ENCODE data around the gene PIN4. TPM values are rescaled to one million over a fixed set of nuclear protein-coding genes. Genes with fewer than 3 reads are reported as not detected.
"Not testable (repeated sequence)": the region's sequence is repeated elsewhere in the genome, so short reads cannot be mapped to it uniquely, and the experiment has no call there.

The PIN4 gene
- total and polyA plus RNA-seq, 9 donors: 5.3 to 33.6 (median 10.1) TPM

GRCh38 chrX:72158773-72159172 is 22.8 kb upstream of the PIN4 start:
- no peak for DNase-seq
- TF ChIP-seq POLR2A (IDR thresholded peaks at IDR 0.05): no peak
- TF ChIP-seq CTCF (IDR thresholded peaks at IDR 0.05): no peak
- no peak for TF ChIP-seq EP300 (IDR thresholded peaks at IDR 0.05)
- Histone ChIP-seq H3K4me1 (ENCODE audit: insufficient read depth) (no peaks in the 10 kb centered on the region), H3K4me3 (no peak overlapping the region), H3K27ac (no peak overlapping the region), H3K9me3 (no peaks in the 10 kb centered on the region), H3K27me3 (no peaks in the 10 kb centered on the region), H3K36me3 (no peaks in the 10 kb centered on the region)
- whole genome bisulfite sequencing, 3 donors: 75 to 88% (median 78%) methylated on average over 3 of the region's 3 CpGs
- intact Hi-C loops (cut with DNase I): no loop called here

GRCh38 chrX:72159769-72160168 is 21.8 kb upstream of the PIN4 start:
- Histone ChIP-seq H3K9me3 (no peaks in the 10 kb centered on the region), H3K4me1 (ENCODE audit: insufficient read depth) (no peaks in the 10 kb centered on the region), H3K27me3 (no peaks in the 10 kb centered on the region), H3K36me3 (no peaks in the 10 kb centered on the region), H3K27ac (no peak overlapping the region), H3K4me3 (no peak overlapping the region)
- no peak for DNase-seq
- TF ChIP-seq EP300 (IDR thresholded peaks at IDR 0.05) (no peak), POLR2A (IDR thresholded peaks at IDR 0.05) (no peak), CTCF (IDR thresholded peaks at IDR 0.05) (no peak)
- intact Hi-C loops (cut with DNase I): no loop called here
- WGBS, 3 donors: 77 to 81% (median 78%) methylated on average over 10 of the region's 10 CpGs

DNA sequence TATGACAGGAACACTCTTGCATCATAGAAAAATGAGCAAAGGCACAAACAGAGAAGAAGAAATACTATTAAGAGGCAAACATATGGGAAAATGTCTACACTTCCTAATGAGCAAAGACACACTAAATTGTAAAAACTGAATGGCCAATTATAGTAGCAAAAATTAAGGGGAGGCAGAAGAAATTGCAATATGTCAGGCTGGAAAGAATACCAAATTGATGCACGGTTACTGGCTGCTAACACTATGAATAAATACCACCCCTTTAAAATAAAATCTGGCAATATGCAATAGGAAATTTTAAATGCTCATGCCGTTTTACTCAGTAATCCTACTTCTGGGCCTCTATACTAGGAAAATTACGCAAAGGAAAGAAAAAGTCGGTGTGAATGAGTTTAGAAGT is 16.0 kb upstream of the PIN4 start:
- no peaks in the 10 kb centered on the region for H3K9me3 ChIP-seq
- WGBS, 3 donors: 54 to 74% (median 67%) methylated on average over 4 of the region's 4 CpGs
- no peaks in the 10 kb centered on the region for H3K27me3 ChIP-seq
- no peaks in the 10 kb centered on the region for H3K36me3 ChIP-seq
- no peaks in the 10 kb centered on the region for H3K4me1 ChIP-seq (ENCODE audit: insufficient read depth)
- TF ChIP-seq EP300 (IDR thresholded peaks at IDR 0.05) (no peak), POLR2A (IDR thresholded peaks at IDR 0.05) (no peak), CTCF (IDR thresholded peaks at IDR 0.05) (no peak)
- intact Hi-C loops (cut with DNase I): no loop called here
- H3K27ac ChIP-seq: no peak overlapping the region
- no peak for DNase-seq
- H3K4me3 ChIP-seq: no peak overlapping the region

DNA sequence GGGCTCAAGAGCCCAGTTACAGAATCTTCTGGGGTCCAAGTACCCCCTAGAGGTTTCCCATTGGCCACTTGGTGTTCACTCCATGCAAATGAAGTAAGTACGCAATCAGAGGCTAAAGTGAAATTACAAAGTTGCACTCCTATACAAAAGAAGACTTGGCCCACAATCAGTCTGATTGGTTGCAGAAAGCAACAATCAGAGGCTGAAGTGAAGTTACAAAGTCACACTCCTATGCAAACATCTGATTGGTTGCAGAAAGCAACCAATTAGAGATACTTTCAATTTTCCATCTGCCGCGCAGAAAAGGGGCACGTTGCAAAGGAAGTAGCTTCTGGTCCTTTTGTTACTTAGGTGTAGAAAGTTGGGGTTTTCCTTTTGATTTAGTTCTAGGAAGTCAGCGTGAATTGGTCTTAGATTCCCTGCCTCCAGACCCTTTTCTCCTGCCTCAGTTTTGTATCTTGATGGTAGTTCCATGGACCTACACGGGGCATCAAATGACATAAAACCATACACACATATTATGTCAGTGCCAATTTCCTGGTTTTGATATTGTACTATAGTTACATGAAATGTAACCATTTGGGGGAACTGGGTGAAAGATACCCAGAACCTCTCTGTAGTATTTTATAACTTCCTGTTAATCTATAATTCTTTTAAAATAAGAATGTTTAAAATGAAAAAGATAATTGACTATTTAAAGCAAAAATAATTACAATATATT is 12.4 kb upstream of the PIN4 start:
- 57 to 66% (median 63%) methylated on average over 6 of the region's 6 CpGs for WGBS, 3 donors
- no peak for DNase-seq
- no peak overlapping the region for H3K4me3 ChIP-seq
- H3K4me1 ChIP-seq (ENCODE audit: insufficient read depth): no peaks in the 10 kb centered on the region
- H3K27me3 ChIP-seq: no peaks in the 10 kb centered on the region
- TF ChIP-seq EP300 (IDR thresholded peaks at IDR 0.05) (no peak), CTCF (IDR thresholded peaks at IDR 0.05) (no peak), POLR2A (IDR thresholded peaks at IDR 0.05) (no peak)
- no peaks in the 10 kb centered on the region for H3K9me3 ChIP-seq
- no peak overlapping the region for H3K27ac ChIP-seq
- no peaks in the 10 kb centered on the region for H3K36me3 ChIP-seq
- intact Hi-C loops (cut with DNase I): no loop called here

DNA sequence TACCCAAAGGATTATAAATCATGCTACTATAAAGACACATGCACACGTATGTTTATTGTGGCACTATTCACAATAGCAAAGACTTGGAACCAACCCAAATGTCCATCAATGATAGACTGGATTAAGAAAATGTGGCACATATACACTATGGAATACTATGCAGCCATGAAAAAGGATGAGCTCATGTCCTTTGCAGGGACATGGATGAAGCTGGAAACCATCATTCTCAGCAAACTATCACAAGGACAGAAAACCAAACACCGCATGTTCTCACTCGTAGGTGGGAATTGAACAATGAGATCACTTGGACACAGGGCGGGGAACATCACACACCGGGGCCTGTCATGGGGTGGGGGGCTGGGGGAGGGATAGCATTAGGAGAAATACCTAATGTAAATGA is 5.3 kb upstream of the PIN4 start:
- H3K27ac ChIP-seq; DNase-seq; H3K4me1 ChIP-seq (ENCODE audit: insufficient read depth); H3K27me3 ChIP-seq; intact Hi-C loops (cut with DNase I); H3K36me3 ChIP-seq; H3K9me3 ChIP-seq; H3K4me3 ChIP-seq: not testable (repeated sequence)
- WGBS, 3 donors: 91 to 93% (median 93%) methylated on average over 5 of the region's 5 CpGs
